Measurements from ENCODE around the gene KLHL18. TPM values are rescaled to one million over a fixed set of nuclear protein-coding genes. Genes with fewer than 3 reads are reported as not detected.

The KLHL18 gene
- total RNA-seq, 1 experiment from 2014 or later: 12.7 TPM

DNA sequence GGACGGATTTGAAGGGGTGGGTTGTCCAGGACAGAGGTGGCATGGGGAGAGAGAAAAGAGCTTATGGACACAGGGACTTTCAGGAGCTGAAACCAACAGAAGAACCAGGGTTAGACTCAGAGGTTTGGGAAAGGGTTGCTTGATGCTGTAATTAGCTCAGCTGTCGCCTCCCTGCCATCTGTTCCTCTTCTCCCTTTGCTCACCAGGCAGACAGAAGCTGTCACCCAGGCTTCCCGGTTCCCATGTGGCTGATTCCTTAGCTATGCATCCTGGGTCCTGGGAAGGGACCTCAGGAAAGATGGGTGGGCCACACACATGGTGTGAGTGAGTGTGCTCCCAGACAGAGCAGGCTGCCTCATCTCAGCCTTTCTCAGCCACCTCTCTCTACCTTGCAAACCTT, 112.1 kb downstream of the KLHL18 start:
- DNase-seq (ENCODE audit: low read depth): no peak

Other genes starting within 250 kb of the KLHL18 start
- gene SETD2, start 118.8 kb upstream of the KLHL18 start, total RNA-seq (2014; rRNA removed; shearing (Covaris generic)): 10.7 and 17.3 TPM in 2 replicates
- gene KIF9, start 145 bp upstream of the KLHL18 start, total RNA-seq (2014; rRNA removed; shearing (Covaris generic)): 3.1 and 5.7 TPM in 2 replicates
- gene PTPN23, start 98.1 kb downstream of the KLHL18 start, total RNA-seq (2014; rRNA removed; shearing (Covaris generic)): 3.3 and 8.5 TPM in 2 replicates
- 26.2 and 40.1 TPM in 2 replicates for gene SCAP, start 193.0 kb downstream of the KLHL18 start, total RNA-seq (2014; rRNA removed; shearing (Covaris generic))
- 20.4 and 24.5 TPM in 2 replicates for gene ELP6, start 230.8 kb downstream of the KLHL18 start, total RNA-seq (2014; rRNA removed; shearing (Covaris generic))

Measured in M059J (cell line).